GM21423 (cell line): ENCODE measurements around the gene RAB39B.
"Not testable (repeated sequence)": the region's sequence is repeated elsewhere in the genome, so short reads cannot be mapped to it uniquely, and the experiment has no call there.

ENCODE experiments used
- ATAC-seq: cut with Tn5 transposase; IDR thresholded peaks from one replicate; pipeline ENCODE4 v1.9.1; 2021; ENCODE audit warnings: mild to moderate bottlenecking, moderate library complexity; ENCODE audit not compliant: unreplicated experiment

RAB39B gene

GRCh38 chrX:155263854-155264628 is at the start of gene RAB39B:
Gene RAB39B (minus strand): TSS chrX:155264491. CDS start chrX:155264288, 203 bp downstream.
- ATAC-seq, result peak; percentile 87

- no peak for ATAC-seq
Measured at GRCh38 chrX:155313766-155314165, 49.5 kb upstream of the RAB39B start.

- ATAC-seq, result no peak
Measured at GRCh38 chrX:155293771-155294170, 29.5 kb upstream of the RAB39B start.

GRCh38 chrX:155279873-155280272 is 15.6 kb upstream of the RAB39B start:
- ATAC-seq, result no peak

GRCh38 chrX:155270969-155271368 is 6.7 kb upstream of the RAB39B start:
- no peak for ATAC-seq

GRCh38 chrX:155267995-155268394 is 3.7 kb upstream of the RAB39B start:
- not testable (repeated sequence) for ATAC-seq

GRCh38 chrX:155266439-155266838 is 2.1 kb upstream of the RAB39B start:
- ATAC-seq, result no peak

GRCh38 chrX:155262970-155263754 is 1.1 kb downstream of the RAB39B start:
- no peak for ATAC-seq

GRCh38 chrX:155259752-155260151 is 4.5 kb downstream of the RAB39B start:
- no peak for ATAC-seq

- no peak for ATAC-seq
Measured at GRCh38 chrX:155251391-155251790, 12.9 kb downstream of the RAB39B start.

GRCh38 chrX:155247497-155247896 is 16.8 kb downstream of the RAB39B start:
- no peak for ATAC-seq

- no peak for ATAC-seq
Measured at GRCh38 chrX:155246748-155247147, 17.5 kb downstream of the RAB39B start.

GRCh38 chrX:155242300-155242699 is 22.0 kb downstream of the RAB39B start:
- ATAC-seq, result no peak

- no peak for ATAC-seq
Measured at GRCh38 chrX:155237719-155238118, 26.6 kb downstream of the RAB39B start.

- no peak for ATAC-seq
Measured at GRCh38 chrX:155235891-155236290, 28.4 kb downstream of the RAB39B start.

- ATAC-seq, result no peak
Measured at GRCh38 chrX:155231163-155231562, 33.1 kb downstream of the RAB39B start.

GRCh38 chrX:155225774-155226173 is 38.5 kb downstream of the RAB39B start:
- no peak for ATAC-seq

- ATAC-seq, result not testable (repeated sequence)
Measured at GRCh38 chrX:155223746-155224145, 40.5 kb downstream of the RAB39B start.

- ATAC-seq, result no peak
Measured at GRCh38 chrX:155221351-155221750, 42.9 kb downstream of the RAB39B start.

- no peak for ATAC-seq
Measured at GRCh38 chrX:155218777-155219176, 45.5 kb downstream of the RAB39B start.

GRCh38 chrX:155216940-155217440 is 47.3 kb downstream of the RAB39B start:
- ATAC-seq, result no peak
